GM23338 (cell line): Measurements from ENCODE around the gene RAPGEF4. TPM values are rescaled to one million over a fixed set of nuclear protein-coding genes. Genes with fewer than 3 reads are reported as not detected.

ENCODE experiments used
- ATAC-seq: fragments of 200-7000 bp; cut with Tn5 transposase; 3 replicates; pipeline ENCODE4 v1.9.1; 2020
- DNase-seq: peaks from one replicate; pipeline ENCODE4 v3.0.0-alpha.2; 2015; ENCODE audit warnings: low spot score
- H2AFZ ChIP-seq: fragments of 200-600 bp; sonication (generic); 2 replicates; pipeline ENCODE4 v1.8.0; 2016; ENCODE audit warnings: antibody characterized with exemption, mild to moderate bottlenecking, moderate library complexity
- H3F3A ChIP-seq: fragments of 200-600 bp; sonication (generic); replicated peaks from 2 replicates; pipeline ENCODE4 v1.8.0; 2017; ENCODE audit warnings: antibody characterized with exemption, mixed run types, low read depth
- H3K27ac ChIP-seq: fragments of 200-600 bp; sonication (generic); 2 replicates; pipeline ENCODE4 v1.6.1; 2016; ENCODE audit warnings: low read depth
- H3K27me3 ChIP-seq: fragments of 200-600 bp; sonication (generic); 2 replicates; pipeline ENCODE4 v1.8.0; 2016; ENCODE audit warnings: mild to moderate bottlenecking, mixed run types, moderate library complexity; ENCODE audit not compliant: insufficient read depth
- H3K36me3 ChIP-seq: fragments of 200-600 bp; sonication (generic); 2 replicates; pipeline ENCODE4 v1.8.0; 2016; ENCODE audit warnings: mild to moderate bottlenecking; ENCODE audit not compliant: insufficient read depth
- H3K4me1 ChIP-seq: fragments of 200-600 bp; sonication (generic); 2 replicates; pipeline ENCODE4 v1.8.0; 2016; ENCODE audit warnings: mild to moderate bottlenecking, moderate library complexity; ENCODE audit not compliant: insufficient read depth
- H3K4me2 ChIP-seq: fragments of 200-600 bp; sonication (generic); 2 replicates; pipeline ENCODE4 v1.7.1; 2017; ENCODE audit warnings: mixed run types
- H3K4me3 ChIP-seq: fragments of 200-600 bp; sonication (generic); 2 replicates; pipeline ENCODE4 v1.6.1; 2016; ENCODE audit warnings: mixed run types
- H3K79me2 ChIP-seq: fragments of 200-600 bp; sonication (generic); replicated peaks from 2 replicates; pipeline ENCODE4 v1.8.0; 2017; ENCODE audit warnings: mild to moderate bottlenecking; ENCODE audit not compliant: insufficient read depth
- H3K9me2 ChIP-seq: fragments of 200-600 bp; sonication (generic); 2 replicates; pipeline ENCODE4 v1.8.0; 2017; ENCODE audit not compliant: insufficient read depth
- H4K20me1 ChIP-seq: fragments of 200-600 bp; sonication (generic); replicated peaks from 2 replicates; pipeline ENCODE4 v1.8.0; 2017; ENCODE audit warnings: mild to moderate bottlenecking; ENCODE audit not compliant: insufficient read depth
- H3K27ac Mint-ChIP-seq: 2 replicates; pipeline ENCODE4 v1.8.0; 2020; ENCODE audit warnings: inconsistent platforms, mild to moderate bottlenecking, moderate library complexity, mixed read lengths
- H3K27me3 Mint-ChIP-seq: 3 replicates; pipeline ENCODE4 v1.8.0; 2022; ENCODE audit warnings: low read depth, mild to moderate bottlenecking, moderate library complexity, mixed read lengths, inconsistent platforms; ENCODE audit not compliant: insufficient read depth, poor library complexity
- H3K36me3 Mint-ChIP-seq: 3 replicates; pipeline ENCODE4 v1.8.0; 2021; ENCODE audit warnings: low read depth, mild to moderate bottlenecking, inconsistent platforms, moderate library complexity, mixed read lengths
- H3K4me1 Mint-ChIP-seq: 3 replicates; pipeline ENCODE4 v1.8.0; 2020; ENCODE audit warnings: mild to moderate bottlenecking, inconsistent platforms, mixed read lengths
- H3K4me3 Mint-ChIP-seq: 3 replicates; pipeline ENCODE4 v1.8.0; 2021; ENCODE audit warnings: moderate library complexity, mild to moderate bottlenecking, inconsistent platforms, mixed read lengths
- H3K9me3 Mint-ChIP-seq: 3 replicates; pipeline ENCODE4 v1.8.0; 2020; ENCODE audit warnings: moderate library complexity, mild to moderate bottlenecking, inconsistent platforms, mixed read lengths
- CREB1 ChIP-seq: fragments of 250-450 bp; sonication (Bioruptor Pico); IDR thresholded peaks from 2 replicates; pipeline ENCODE4 v1.5.0; 2020; ENCODE audit warnings: low read depth, mild to moderate bottlenecking, moderate library complexity
- CTCF ChIP-seq, 2 experiments: fragments of 200-600 bp in 1 of 2; sonication (generic) in 1 of 2; conservative IDR thresholded peaks; 2 replicates each; pipeline versions ENCODE4 v1.5.1 to v1.6.1; 2016 to 2017; ENCODE audit warnings: antibody characterized with exemption in 2 of 2, low read depth in 2 of 2, mild to moderate bottlenecking in 2 of 2, moderate library complexity in 1 of 2
- EZH2phosphoT487 ChIP-seq: fragments of 200-600 bp; sonication (generic); IDR thresholded peaks from one replicate; pipeline ENCODE4 v1.8.1; 2018; ENCODE audit warnings: antibody characterized with exemption; ENCODE audit not compliant: unreplicated experiment
- JUNB ChIP-seq: IDR thresholded peaks from one replicate; pipeline ENCODE4 v1.6.1; 2016; ENCODE audit warnings: antibody characterized with exemption; ENCODE audit not compliant: unreplicated experiment
- NANOG ChIP-seq: IDR thresholded peaks from 2 replicates; pipeline ENCODE4 v1.6.1; 2016; ENCODE audit warnings: antibody characterized with exemption, borderline replicate concordance
- REST ChIP-seq: IDR thresholded peaks from one replicate; pipeline ENCODE4 v1.6.1; 2018; ENCODE audit warnings: antibody characterized with exemption; ENCODE audit not compliant: unreplicated experiment
- STAT1 ChIP-seq: IDR thresholded peaks from one replicate; pipeline ENCODE4 v1.6.1; 2016; ENCODE audit warnings: antibody characterized with exemption; ENCODE audit not compliant: unreplicated experiment
- ZNF114 ChIP-seq: fragments of 250-450 bp; sonication (Bioruptor Pico); IDR thresholded peaks from 2 replicates; pipeline ENCODE4 v1.5.0; 2020; ENCODE audit warnings: mild to moderate bottlenecking, moderate library complexity
- ZNF331 ChIP-seq: fragments of 250-450 bp; sonication (Bioruptor Pico); IDR thresholded peaks from 2 replicates; pipeline ENCODE4 v1.5.0; 2020; ENCODE audit warnings: low read depth, mild to moderate bottlenecking, moderate library complexity
- ZNF462 ChIP-seq: fragments of 250-450 bp; sonication (Bioruptor Pico); IDR thresholded peaks from 2 replicates; pipeline ENCODE4 v1.5.0; 2020; ENCODE audit warnings: mild to moderate bottlenecking, moderate library complexity
- polyA plus RNA-seq: library from polyadenylated mRNA; unstranded; fragments of >200 nt; fragmentation: Nextera tagmentation; extraction: Ambion mirVana; gene quantifications from 2 replicates; pipeline ENCODE4 v1.2.1, GENCODE V29; 2016
- total RNA-seq: library from RNA; depleted of rRNA; stranded (reverse); fragments of >200 nt; shearing (Covaris generic); gene quantifications from 2 replicates; pipeline ENCODE4 v1.2.3, GENCODE V29; 2014
- TF ChIP-seq, protein P1 (sequence below): IDR thresholded peaks from 2 replicates; pipeline ENCODE4 v1.6.1; 2016; ENCODE audit warnings: antibody characterized with exemption

Gene RAPGEF4
- total and polyA plus RNA-seq, 2 experiments from 2014 or later, result 1.7 to 4.7 TPM

DNA sequence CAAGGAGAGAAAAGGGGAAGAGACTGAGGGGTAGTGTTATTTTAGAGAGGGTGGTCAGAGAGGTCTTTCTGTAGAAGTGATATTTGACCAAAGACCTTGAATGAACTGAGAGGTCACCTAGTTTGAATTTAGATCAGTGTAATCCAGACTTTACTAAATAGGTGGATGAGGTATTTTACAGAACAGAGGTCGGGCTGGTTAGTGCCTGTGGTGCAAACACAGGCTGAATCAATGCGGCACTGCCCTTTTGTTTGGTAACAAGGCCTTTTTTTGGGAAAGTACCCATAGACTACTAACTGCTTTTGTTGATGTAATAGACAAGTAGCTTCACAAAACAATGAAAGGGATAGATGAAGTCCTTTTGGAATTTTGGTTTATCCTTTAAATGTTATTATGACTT, 15.9 kb downstream of the RAPGEF4 start (continued):
- TF ChIP-seq ZNF331 (CRISPR knock-in tag) (no peak), NANOG (no peak), JUNB (no peak), CREB1 (CRISPR knock-in tag) (no peak), EZH2phosphoT487 (no peak), STAT1 (no peak)
- TF ChIP-seq, protein P1, sequence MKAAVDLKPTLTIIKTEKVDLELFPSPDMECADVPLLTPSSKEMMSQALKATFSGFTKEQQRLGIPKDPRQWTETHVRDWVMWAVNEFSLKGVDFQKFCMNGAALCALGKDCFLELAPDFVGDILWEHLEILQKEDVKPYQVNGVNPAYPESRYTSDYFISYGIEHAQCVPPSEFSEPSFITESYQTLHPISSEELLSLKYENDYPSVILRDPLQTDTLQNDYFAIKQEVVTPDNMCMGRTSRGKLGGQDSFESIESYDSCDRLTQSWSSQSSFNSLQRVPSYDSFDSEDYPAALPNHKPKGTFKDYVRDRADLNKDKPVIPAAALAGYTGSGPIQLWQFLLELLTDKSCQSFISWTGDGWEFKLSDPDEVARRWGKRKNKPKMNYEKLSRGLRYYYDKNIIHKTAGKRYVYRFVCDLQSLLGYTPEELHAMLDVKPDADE, result no peak

GRCh38 chr2:172753610-172754009, 18.0 kb downstream of the RAPGEF4 start:
- Histone ChIP-seq H3K4me2 (no peak overlapping the region), H3K79me2 (no peaks in the 10 kb centered on the region), H3K4me1 (no peaks in the 10 kb centered on the region), H3K27ac (no peak overlapping the region), H3K27me3 (no peaks in the 10 kb centered on the region), H2AFZ (no peak overlapping the region), H3F3A (no peaks in the 10 kb centered on the region), H4K20me1 (no peaks in the 10 kb centered on the region), H3K4me3 (no peak overlapping the region), H3K36me3 (peaks cover 5% of the 10 kb centered on the region; the same call in 1 of the 2 replicates), H3K9me2 (0 out of 2 replicates have a peak, but pooled peaks cover 4% of the 10 kb centered on the region)
- peaks cover 13% of the 10 kb centered on the region for H3K36me3 Mint-ChIP-seq
- H3K4me3 Mint-ChIP-seq, result no peak overlapping the region
- DNase-seq (no peak), ATAC-seq (no peak)
- H3K4me1 Mint-ChIP-seq, result no peaks in the 10 kb centered on the region
- H3K27me3 Mint-ChIP-seq, result no peaks in the 10 kb centered on the region
- no peak overlapping the region for H3K27ac Mint-ChIP-seq
- H3K9me3 Mint-ChIP-seq, result peaks cover 13% of the 10 kb centered on the region
- TF ChIP-seq ZNF114 (CRISPR knock-in tag) (no peak), ZNF462 (CRISPR knock-in tag) (no peak), CREB1 (CRISPR knock-in tag) (no peak), REST (no peak), ZNF331 (CRISPR knock-in tag) (no peak), EZH2phosphoT487 (no peak), NANOG (no peak), CTCF (conservative IDR thresholded peaks at IDR 0.05; ENCODE audit: low read depth in 2 of 2) (no peak), JUNB (no peak)
- TF ChIP-seq, protein P1, result no peak
